Measurements from ENCODE around the gene IL4R.
"Not testable (repeated sequence)": the region's sequence is repeated elsewhere in the genome, so short reads cannot be mapped to it uniquely, and the experiment has no call there.

Gene IL4R

GRCh38 chr16:27316038-27316680, 2.4 kb downstream of the IL4R start:
- FAIRE-seq, result no peak

DNA sequence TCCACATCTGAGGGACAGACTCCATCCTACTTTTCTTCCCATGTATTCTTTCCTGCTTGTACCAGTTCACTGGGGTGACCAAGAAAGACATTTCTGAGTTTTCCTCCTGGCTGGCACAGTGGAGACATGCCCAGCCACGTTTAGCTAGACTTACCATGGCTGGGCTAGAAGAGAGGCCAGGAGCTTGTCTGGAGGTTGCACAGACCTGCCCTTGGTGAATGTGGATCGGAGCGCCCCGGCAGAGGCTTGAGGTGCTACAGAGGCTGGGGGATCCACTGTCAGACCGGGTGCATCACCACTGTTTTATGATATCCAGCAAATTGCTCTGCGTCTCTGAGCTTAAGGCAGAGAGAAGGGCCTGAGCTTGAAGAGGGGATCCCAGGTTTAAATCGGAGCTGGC, 3.5 kb downstream of the IL4R start:
- FAIRE-seq, result no peak

DNA sequence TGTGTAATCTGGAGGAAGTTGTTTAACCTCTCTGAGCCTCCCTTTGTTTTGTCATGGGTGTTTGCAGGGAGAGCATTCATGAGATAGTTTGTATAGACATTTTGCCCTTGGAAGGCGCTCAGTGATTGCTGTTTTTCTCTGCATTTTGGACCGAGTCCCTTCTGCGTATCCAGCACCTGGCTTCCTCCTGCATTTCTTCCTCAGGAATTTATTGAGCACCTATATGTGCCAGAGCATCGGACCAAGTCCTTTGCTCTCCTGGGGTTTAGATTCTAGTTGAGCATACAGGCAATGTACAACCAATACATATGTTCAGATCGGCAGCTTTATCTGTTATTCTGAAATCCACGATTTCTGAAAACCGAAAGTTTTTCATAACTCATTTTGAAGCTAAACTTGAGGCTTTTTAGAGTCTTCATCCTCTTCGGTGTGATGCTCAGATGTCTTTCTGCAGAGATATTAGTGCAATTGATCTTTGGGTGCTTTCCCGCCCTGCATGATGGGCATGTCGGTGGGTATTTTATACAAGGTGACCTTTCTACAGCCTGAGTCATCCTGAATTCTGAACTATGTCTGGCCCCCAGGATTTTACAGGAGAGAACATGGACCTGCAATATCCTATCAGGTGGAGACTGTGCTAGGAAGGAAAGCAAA, 4.1 kb downstream of the IL4R start:
- FAIRE-seq, result no peak

- no peak for FAIRE-seq
Observed at GRCh38 chr16:27318392-27319256, 4.8 kb downstream of the IL4R start.

- no peak for FAIRE-seq
Observed at GRCh38 chr16:27319257-27319965, 5.6 kb downstream of the IL4R start.

- no peak for FAIRE-seq
Observed at GRCh38 chr16:27320261-27321012, 6.7 kb downstream of the IL4R start.

- no peak for FAIRE-seq
Observed at GRCh38 chr16:27321013-27321915, 7.5 kb downstream of the IL4R start.

DNA sequence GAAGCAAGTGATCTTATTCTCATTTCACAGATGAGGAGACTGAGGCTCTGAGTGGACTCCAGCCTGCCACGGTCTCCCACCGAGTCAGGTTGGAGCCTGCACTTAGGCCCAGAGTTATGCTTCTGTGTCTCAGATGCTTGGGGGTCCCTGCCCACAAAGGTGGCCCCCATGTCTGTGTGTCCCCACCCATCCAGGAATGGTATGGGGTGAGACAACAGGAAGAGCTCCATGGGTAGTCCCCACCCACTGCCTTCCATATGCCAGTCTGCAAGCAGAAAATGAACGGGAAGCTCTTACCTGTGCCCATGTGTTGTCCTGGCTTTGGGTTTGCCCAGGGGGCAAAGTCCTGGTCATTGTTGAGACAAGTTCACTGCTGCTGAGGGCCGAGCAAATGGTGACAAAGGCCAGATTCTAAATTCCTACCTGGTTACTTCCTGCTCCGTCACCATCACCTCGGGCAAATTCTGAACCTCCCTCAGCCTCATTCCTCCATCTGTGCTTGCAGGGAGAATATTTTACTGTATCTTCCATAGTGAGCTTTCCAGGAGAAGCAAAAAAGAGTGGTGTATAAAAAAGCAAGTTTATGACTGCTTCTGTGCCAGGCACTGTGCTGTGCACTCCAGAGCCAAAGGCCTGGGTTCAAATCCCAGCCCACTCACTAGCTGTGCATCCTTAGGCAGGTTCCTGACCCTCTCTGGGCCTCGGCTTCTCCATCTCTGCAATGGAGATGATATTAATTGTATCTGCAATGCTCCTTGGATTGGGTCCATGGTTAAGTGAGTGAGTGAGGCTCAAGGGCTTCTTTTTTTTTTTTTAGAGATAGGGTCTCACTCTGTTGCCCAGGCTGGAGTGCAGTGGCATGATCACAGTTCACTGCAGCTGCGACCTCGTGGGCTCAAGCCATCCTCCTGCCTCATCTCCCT, 9.3 kb downstream of the IL4R start:
- FAIRE-seq, result no peak

DNA sequence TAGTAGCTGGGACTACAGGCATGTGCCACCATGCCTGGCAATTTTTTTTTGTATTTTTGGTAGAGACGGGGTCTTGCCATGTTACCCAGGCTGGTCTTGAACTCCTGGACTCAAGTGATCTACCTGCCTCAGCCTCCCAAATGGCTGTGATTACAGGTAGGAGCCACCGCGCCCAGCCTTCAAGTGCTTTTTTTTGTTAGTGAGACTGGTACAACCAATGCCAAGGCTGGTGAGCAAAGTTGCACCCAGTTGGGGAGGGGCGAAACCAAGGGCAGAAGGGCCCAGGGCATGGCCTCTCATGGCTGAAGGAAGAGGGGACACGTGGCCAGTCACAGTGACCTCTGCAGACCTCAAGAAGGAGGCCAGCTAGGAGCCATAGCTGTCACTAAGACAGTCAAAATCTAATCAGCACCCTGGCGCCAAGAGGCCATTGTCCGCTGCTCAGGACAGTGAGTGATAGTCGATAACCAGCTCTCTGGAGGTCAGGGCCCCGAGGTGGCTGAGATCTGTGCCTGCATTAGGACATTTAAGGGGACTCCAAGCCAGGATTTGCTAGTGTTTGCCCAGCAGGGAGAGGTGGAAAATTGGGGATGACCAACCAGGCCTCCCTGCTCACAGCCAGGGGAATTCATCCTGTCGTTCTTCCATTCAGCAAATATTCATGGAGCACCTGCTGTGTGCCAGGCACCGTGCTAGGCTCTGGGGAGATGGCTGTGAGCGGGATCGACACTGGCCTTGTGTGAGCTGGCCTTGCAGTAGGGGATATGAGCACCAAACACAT, 10.2 kb downstream of the IL4R start:
- no peak for FAIRE-seq

GRCh38 chr16:27324851-27325301, 11.1 kb downstream of the IL4R start:
- FAIRE-seq, result no peak

- FAIRE-seq, result no peak
Observed at GRCh38 chr16:27325736-27326135, 12.0 kb downstream of the IL4R start.

- no peak for FAIRE-seq
Observed at GRCh38 chr16:27326251-27326650, 12.5 kb downstream of the IL4R start.

DNA sequence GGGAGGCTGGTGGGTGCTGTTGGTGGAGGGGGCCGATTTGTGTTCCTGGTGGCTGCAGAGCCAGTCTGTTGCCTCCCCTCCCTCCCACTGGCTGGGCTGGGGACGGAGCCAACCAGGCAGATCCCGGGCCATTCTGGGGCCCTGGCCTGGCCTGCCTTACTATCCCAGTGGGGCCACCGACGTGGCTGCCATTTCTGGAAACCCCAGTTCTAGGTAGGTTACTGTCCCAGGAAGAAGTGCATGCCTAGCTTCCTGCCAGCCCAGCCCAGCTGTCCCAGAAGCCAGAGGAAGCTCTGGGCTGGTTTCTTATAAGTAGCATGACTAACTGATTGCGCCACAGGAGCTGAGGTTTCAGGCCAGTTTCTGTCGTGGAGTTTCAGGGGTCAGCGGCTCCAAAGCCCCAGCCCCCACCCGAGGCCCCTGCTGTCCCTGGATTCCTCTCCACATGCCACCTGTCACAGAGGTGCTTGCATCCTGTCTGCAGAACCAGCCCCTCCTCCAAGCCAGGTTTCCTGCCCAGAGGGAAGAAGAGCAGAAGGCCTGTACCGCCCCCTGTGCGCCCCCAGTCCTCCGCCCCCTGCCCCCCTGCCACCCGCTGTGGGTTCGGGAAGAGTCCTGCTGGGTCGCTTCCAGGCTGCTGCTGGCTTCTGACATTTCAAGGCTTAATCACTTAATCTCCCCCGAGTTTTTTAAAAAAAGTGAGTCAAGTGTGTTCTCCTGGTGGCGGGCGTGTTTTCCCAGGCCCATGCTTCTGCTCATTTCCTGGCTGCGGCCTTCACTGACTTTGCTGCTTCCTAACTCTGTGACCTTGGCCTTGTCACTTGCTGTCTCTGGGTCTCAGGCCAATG, 13.2 kb downstream of the IL4R start:
- no peak for FAIRE-seq

DNA sequence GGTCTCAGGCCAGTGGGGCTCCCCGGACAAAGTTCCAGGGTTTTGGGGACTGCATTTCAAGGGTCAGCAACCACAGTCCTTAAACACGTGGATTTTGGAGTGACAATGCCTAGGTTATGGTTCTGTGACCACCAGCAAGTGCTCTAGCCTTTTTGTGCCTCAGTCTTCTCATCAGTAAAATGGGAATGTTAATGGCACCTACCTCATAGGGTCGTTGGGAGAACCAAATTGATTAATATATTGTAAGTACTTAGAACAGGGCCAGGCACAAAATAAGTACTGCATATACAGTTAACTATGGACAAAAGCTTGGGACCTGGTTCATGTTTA, 13.8 kb downstream of the IL4R start:
- FAIRE-seq, result no peak

GRCh38 chr16:27328937-27329336, 15.2 kb downstream of the IL4R start:
- no peak for FAIRE-seq

DNA sequence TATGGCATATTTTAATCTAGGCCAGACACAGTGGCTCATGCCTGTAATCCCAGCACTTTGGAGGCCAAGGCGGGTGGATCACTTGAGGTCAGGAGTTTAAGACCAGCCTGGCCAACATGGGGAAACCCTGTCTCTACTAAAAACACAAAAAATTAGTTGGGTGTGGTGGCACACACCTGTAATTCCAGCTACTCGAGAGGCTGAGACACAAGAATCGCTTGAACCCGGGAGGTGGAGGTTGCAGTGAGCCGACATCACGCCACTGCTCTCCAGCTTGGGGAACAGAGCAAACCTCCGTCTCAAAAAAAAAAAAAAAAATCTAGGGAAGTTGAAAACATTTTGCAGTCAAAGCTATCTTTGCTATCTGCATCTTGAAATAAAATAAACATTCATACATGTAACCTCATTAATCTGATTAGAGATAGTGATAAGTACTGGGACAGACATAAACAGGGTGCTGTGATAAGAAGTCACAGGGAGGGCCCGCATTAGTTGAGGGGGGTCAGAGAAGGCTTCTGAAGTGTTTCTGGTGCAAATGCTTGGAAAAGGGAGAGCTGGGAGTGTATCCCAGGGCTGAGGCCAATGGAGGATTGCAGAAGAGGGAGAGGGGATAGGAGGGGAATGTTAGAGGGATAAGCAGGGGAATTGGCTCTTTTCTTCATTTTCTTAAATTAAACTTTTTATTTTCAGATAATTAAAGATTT, 15.8 kb downstream of the IL4R start:
- FAIRE-seq, result not testable (repeated sequence)

DNA sequence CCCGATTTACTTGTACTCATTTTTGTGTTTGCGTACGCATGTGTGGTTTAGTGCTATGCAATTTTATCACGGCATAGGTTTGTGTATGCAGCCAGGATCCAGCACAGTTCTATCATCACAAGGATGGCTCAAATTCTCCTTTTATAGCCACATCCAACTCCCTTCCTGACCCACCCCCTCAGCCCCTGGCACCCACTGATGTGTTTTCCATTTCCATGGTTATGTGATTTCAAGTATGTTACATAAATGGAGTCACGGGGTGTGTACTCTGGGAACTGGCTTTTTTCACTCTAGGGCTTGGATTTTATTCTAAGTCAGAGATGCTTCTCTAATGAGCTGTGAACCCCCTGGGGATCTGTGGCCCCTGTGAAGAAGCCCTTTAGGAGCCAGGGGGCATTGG, 16.8 kb downstream of the IL4R start:
- no peak for FAIRE-seq

DNA sequence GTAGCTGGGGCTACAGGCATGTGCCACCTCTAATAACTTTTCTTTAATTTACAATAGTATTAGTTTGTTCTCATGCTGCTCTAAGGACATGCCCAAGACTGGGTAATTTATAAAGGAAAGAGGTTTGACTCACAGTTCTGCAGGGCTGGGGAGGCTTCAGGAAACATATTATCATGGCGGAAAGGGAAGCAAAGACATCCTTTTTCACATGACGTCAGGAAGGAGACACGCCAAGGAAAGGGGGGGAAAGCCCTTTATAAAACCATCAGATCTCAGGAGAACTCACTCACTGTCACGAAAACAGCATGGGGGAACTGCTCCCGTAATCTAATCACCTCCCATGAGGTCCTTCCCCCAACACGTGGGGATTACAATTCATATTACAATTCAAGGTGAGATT, 18.3 kb downstream of the IL4R start:
- FAIRE-seq, result no peak
